Gastroesophageal sphincter (tissue), 4 donors: ENCODE data around the gene RPS5. TPM values are rescaled to one million over a fixed set of nuclear protein-coding genes. Genes with fewer than 3 reads are reported as not detected.

ENCODE experiments used
- ATAC-seq: fragments of 150-250 bp; one replicate; pipeline ENCODE4 v1.9.1; 2016; ENCODE audit warnings: mild to moderate bottlenecking, moderate library complexity
- H3K27ac ChIP-seq, 4 donors: fragments of 200-600 bp; sonication (generic) in 3 of 4; 1 replicate in 3 of 4; 2 replicates in 1 of 4; pipeline ENCODE4 v1.5.1; 2016 to 2019
- H3K27me3 ChIP-seq: fragments of 200-600 bp; sonication (generic); one replicate; pipeline ENCODE4 v1.5.1; 2019
- H3K36me3 ChIP-seq, 2 donors: fragments of 200-600 bp; sonication (generic); one replicate each; pipeline ENCODE4 v1.5.1; 2019; ENCODE audit warnings: control low read depth in 1 of 2
- H3K4me1 ChIP-seq, 3 donors: fragments of 200-600 bp; sonication (generic); 1 replicate in 2 of 3; 2 replicates in 1 of 3; pipeline ENCODE4 v1.5.1; 2016 to 2019; ENCODE audit warnings: control low read depth in 2 of 3
- H3K4me3 ChIP-seq, 2 donors: fragments of 200-600 bp; sonication (generic); one replicate each; pipeline ENCODE4 v1.5.1; 2019; ENCODE audit warnings: mild to moderate bottlenecking in 1 of 2, moderate library complexity in 1 of 2
- H3K9me3 ChIP-seq, 3 donors: fragments of 200-600 bp; sonication (generic); one replicate each; pipeline ENCODE4 v1.5.1; 2017 to 2019; ENCODE audit warnings: control low read depth in 2 of 3
- CTCF ChIP-seq, 4 experiments: fragments of 200-600 bp in 2 of 4; fragments of 450-650 bp in 2 of 4; sonication (generic) in 1 of 4; IDR thresholded peaks; one replicate each; pipeline ENCODE4 v1.5.1; 2017 to 2019; ENCODE audit warnings: antibody characterized with exemption in 4 of 4, mild to moderate bottlenecking in 2 of 4, moderate library complexity in 2 of 4
- EP300 ChIP-seq: sonication (generic); formaldehyde crosslinking; IDR thresholded peaks from one replicate; pipeline ENCODE4 v1.6.1; 2017; ENCODE audit warnings: antibody characterized with exemption, mild to moderate bottlenecking
- POLR2A ChIP-seq, 2 donors: fragments of 450-650 bp; IDR thresholded peaks; one replicate each; pipeline ENCODE4 v1.6.1; 2017; ENCODE audit warnings: antibody characterized with exemption in 2 of 2, mild to moderate bottlenecking in 2 of 2, moderate library complexity in 1 of 2
- POLR2AphosphoS5 ChIP-seq: sonication (generic); formaldehyde crosslinking; IDR thresholded peaks from one replicate; pipeline ENCODE4 v1.6.1; 2017; ENCODE audit warnings: antibody characterized with exemption
- WGBS, 2 donors: methylation state at CpG; one replicate each; pipeline ENCODE4 v1.1.5; 2018; ENCODE audit warnings: low coverage in 1 of 2; 5-methylcytosine and 5-hydroxymethylcytosine counted together
- total RNA-seq, 4 donors: library from RNA; depleted of rRNA; stranded (reverse); fragments of >200 nt; gene quantifications; one replicate each; pipeline ENCODE4 v1.1.0, GENCODE V29; 2016

Gene RPS5
- total RNA-seq, 4 donors from 2014 or later = 841 to 2,040 (median 1,635) TPM

DNA sequence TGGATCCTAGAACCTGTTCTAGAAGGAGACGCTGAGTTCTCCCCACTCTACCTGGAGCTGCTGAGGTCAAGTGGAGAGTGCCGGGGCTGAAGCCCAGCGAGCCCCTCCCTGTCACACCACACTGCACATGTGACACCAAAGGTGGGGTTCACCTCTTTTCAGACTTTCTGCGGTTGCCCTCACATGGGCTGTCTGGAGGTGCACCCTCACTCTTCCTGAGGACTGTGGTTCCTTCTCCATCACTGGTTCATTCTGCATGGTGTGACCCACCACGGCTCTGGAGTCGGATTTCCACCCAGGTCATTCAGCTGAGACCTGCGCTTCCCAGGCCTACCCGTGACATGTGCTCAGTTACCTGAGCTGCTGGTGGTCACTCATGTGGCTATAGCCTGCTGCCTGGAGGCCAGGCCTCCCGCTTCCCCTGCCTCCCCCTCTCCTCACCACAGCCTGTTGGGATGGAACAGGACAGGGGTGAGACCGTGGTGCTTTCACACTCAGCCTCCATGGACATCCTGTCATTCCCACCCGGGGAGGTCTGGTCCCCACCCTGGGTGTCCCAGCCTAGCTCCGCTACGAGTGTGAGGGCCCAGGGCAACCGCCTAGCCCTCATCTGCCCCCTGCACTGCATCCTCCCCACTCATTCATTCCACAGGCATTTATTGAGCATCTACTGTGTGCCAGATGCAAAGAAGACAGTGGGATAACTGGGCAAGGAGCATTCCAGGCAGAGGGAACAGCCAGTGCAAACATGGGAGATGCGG lies 33.2 kb upstream of the RPS5 start:
- peaks cover 92% of the 10 kb centered on the region for H3K27me3 ChIP-seq
- H3K4me1 ChIP-seq = peaks cover 0 to 42% (median 5%) of the 10 kb centered on the region in 3 donors
- no peak overlapping the region for H3K4me3 ChIP-seq
- TF ChIP-seq POLR2A (IDR thresholded peaks at IDR 0.05) = no peak
- TF ChIP-seq CTCF (IDR thresholded peaks at IDR 0.05) = no peak
- no peak for TF ChIP-seq EP300
- no peak for TF ChIP-seq POLR2AphosphoS5
- H3K36me3 ChIP-seq = peaks cover 0 to 16% of the 10 kb centered on the region in 2 donors
- ATAC-seq = no peak
- peaks cover 0 to 9% (median 0%) of the 10 kb centered on the region in 3 donors for H3K9me3 ChIP-seq
- WGBS, 2 donors = 87 to 93% methylated on average over 3 to 11 of the region's 15 CpGs
- H3K27ac ChIP-seq = no peak overlapping the region

GRCh38 chr19:58354478-58355030 lies 32.5 kb upstream of the RPS5 start:
- H3K27me3 ChIP-seq = peaks cover 85% of the 10 kb centered on the region
- H3K27ac ChIP-seq = no peak overlapping the region
- H3K9me3 ChIP-seq = peaks cover 0 to 9% (median 0%) of the 10 kb centered on the region in 3 donors
- H3K4me1 ChIP-seq = peaks cover 0 to 36% (median 5%) of the 10 kb centered on the region in 3 donors
- H3K4me3 ChIP-seq = no peak overlapping the region
- 46 to 60% methylated on average over 4 to 6 of the region's 6 CpGs for WGBS, 2 donors
- H3K36me3 ChIP-seq = peaks cover 0 to 16% of the 10 kb centered on the region in 2 donors
- no peak for ATAC-seq
- TF ChIP-seq CTCF (IDR thresholded peaks at IDR 0.05) (no peak), EP300 (no peak), POLR2AphosphoS5 (no peak), POLR2A (IDR thresholded peaks at IDR 0.05) (no peak)

- Histone ChIP-seq H3K9me3 (peaks cover 0 to 9% (median 0%) of the 10 kb centered on the region in 3 donors), H3K27ac (no peak overlapping the region), H3K36me3 (peaks cover 0 to 12% of the 10 kb centered on the region in 2 donors), H3K27me3 (peaks cover 77% of the 10 kb centered on the region), H3K4me3 (peak overlapping the region in 1 of 2 donors; percentile 38), H3K4me1 (peaks cover 0 to 28% (median 5%) of the 10 kb centered on the region in 3 donors)
- ATAC-seq = no peak
- TF ChIP-seq POLR2A (IDR thresholded peaks at IDR 0.05) (no peak), POLR2AphosphoS5 (no peak), CTCF (IDR thresholded peaks at IDR 0.05) (no peak), EP300 (no peak)
- 60 to 87% methylated on average over 1 to 4 of the region's 10 CpGs for WGBS, 2 donors
Measured at GRCh38 chr19:58355215-58355796, 31.8 kb upstream of the RPS5 start.

- H3K4me3 ChIP-seq = peak overlapping the region in 1 of 2 donors; percentile 38
Measured at GRCh38 chr19:58355908-58356765, 30.9 kb upstream of the RPS5 start.

More at GRCh38 chr19:58355908-58356765, 30.9 kb upstream of the RPS5 start:
- Histone ChIP-seq H3K9me3 (peaks cover 0 to 9% (median 0%) of the 10 kb centered on the region in 3 donors), H3K27me3 (peaks cover 69% of the 10 kb centered on the region), H3K36me3 (peaks cover 0 to 4% of the 10 kb centered on the region in 2 donors), H3K4me1 (peaks cover 0 to 24% (median 2%) of the 10 kb centered on the region in 3 donors), H3K27ac (no peak overlapping the region)
- no CpG with 5 or more reads among the region's 94 CpGs for WGBS, 2 donors
- ATAC-seq = no peak
- no peak for TF ChIP-seq POLR2A (IDR thresholded peaks at IDR 0.05)
- no peak for TF ChIP-seq EP300
- no peak for TF ChIP-seq CTCF (IDR thresholded peaks at IDR 0.05)
- TF ChIP-seq POLR2AphosphoS5 = no peak
